SK-N-SH (cell line): ENCODE data around the gene PLB1.

Source experiments
- EZH2phosphoT487 ChIP-seq: fragments of 200-600 bp; sonication (generic); IDR thresholded peaks from 2 replicates; pipeline ENCODE4 v1.6.1; 2017; ENCODE audit warnings: low read depth, mixed run types, mild to moderate bottlenecking, antibody characterized with exemption, moderate library complexity, borderline replicate concordance
- FOXM1 ChIP-seq: IDR thresholded peaks from 2 replicates; pipeline ENCODE4 v1.4.0; 2012; ENCODE audit warnings: low read depth, mild to moderate bottlenecking
- POLR2AphosphoS5 ChIP-seq: IDR thresholded peaks from 2 replicates; pipeline ENCODE4 v1.6.1; 2012; ENCODE audit warnings: low read depth, low read length
- RAD21 ChIP-seq: IDR thresholded peaks from 2 replicates; pipeline ENCODE4 v1.6.1; 2012; ENCODE audit warnings: mild to moderate bottlenecking, low read length
- TF ChIP-seq, protein P1 (sequence below): fragments of 200-600 bp; sonication (generic); IDR thresholded peaks from 2 replicates; pipeline ENCODE4 v1.6.1; 2017; ENCODE audit warnings: antibody characterized with exemption, mild to moderate bottlenecking, moderate library complexity
- TF ChIP-seq, protein P2 (sequence below): IDR thresholded peaks from 2 replicates; pipeline ENCODE4 v1.6.1; 2012; ENCODE audit warnings: mild to moderate bottlenecking, low read depth, low read length, moderate library complexity
- TF ChIP-seq, protein P3 (sequence below): IDR thresholded peaks from 2 replicates; pipeline ENCODE4 v1.4.0; 2012; ENCODE audit warnings: low read depth

DNA sequence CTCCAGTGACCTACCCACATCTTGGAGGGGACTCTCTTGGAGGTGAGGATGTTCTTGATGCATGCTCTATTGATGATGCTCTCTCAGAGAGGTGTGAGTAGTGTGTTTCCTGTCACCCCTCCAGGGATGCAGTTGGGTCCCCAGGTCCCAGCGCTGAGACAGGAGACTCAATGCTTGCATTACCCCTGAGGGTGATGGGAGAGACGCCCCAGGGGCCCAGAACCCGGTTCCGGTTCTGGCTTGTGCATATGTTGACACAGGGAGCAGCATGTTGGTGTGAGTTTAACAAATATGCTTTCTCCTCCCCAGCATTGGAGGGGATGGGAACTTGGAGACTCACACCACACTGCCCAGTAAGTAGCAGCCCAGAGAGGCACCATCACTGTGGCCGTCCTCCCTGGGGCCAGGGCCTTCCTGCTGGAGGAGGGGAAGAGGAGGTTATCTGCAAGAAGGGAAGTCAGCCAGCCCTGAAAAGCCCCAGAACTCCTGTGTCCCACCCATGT, 124.5 kb downstream of the PLB1 start:
- no peak for TF ChIP-seq RAD21
- TF ChIP-seq, protein P1, sequence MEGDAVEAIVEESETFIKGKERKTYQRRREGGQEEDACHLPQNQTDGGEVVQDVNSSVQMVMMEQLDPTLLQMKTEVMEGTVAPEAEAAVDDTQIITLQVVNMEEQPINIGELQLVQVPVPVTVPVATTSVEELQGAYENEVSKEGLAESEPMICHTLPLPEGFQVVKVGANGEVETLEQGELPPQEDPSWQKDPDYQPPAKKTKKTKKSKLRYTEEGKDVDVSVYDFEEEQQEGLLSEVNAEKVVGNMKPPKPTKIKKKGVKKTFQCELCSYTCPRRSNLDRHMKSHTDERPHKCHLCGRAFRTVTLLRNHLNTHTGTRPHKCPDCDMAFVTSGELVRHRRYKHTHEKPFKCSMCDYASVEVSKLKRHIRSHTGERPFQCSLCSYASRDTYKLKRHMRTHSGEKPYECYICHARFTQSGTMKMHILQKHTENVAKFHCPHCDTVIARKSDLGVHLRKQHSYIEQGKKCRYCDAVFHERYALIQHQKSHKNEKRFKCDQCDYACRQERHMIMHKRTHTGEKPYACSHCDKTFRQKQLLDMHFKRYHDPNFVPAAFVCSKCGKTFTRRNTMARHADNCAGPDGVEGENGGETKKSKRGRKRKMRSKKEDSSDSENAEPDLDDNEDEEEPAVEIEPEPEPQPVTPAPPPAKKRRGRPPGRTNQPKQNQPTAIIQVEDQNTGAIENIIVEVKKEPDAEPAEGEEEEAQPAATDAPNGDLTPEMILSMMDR: no peak
- TF ChIP-seq POLR2AphosphoS5: no peak
- TF ChIP-seq FOXM1: no peak
- TF ChIP-seq, protein P2, sequence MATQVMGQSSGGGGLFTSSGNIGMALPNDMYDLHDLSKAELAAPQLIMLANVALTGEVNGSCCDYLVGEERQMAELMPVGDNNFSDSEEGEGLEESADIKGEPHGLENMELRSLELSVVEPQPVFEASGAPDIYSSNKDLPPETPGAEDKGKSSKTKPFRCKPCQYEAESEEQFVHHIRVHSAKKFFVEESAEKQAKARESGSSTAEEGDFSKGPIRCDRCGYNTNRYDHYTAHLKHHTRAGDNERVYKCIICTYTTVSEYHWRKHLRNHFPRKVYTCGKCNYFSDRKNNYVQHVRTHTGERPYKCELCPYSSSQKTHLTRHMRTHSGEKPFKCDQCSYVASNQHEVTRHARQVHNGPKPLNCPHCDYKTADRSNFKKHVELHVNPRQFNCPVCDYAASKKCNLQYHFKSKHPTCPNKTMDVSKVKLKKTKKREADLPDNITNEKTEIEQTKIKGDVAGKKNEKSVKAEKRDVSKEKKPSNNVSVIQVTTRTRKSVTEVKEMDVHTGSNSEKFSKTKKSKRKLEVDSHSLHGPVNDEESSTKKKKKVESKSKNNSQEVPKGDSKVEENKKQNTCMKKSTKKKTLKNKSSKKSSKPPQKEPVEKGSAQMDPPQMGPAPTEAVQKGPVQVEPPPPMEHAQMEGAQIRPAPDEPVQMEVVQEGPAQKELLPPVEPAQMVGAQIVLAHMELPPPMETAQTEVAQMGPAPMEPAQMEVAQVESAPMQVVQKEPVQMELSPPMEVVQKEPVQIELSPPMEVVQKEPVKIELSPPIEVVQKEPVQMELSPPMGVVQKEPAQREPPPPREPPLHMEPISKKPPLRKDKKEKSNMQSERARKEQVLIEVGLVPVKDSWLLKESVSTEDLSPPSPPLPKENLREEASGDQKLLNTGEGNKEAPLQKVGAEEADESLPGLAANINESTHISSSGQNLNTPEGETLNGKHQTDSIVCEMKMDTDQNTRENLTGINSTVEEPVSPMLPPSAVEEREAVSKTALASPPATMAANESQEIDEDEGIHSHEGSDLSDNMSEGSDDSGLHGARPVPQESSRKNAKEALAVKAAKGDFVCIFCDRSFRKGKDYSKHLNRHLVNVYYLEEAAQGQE: no peak
- TF ChIP-seq EZH2phosphoT487: no peak
- TF ChIP-seq, protein P3, sequence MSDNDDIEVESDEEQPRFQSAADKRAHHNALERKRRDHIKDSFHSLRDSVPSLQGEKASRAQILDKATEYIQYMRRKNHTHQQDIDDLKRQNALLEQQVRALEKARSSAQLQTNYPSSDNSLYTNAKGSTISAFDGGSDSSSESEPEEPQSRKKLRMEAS: no peak
